GM19328 (cell line): ENCODE measurements around the gene SHISA7.
"Not testable (repeated sequence)": the region's sequence is repeated elsewhere in the genome, so short reads cannot be mapped to it uniquely, and the experiment has no call there.

Experiments used
- ATAC-seq: cut with Tn5 transposase; IDR thresholded peaks from one replicate; pipeline ENCODE4 v1.9.1; 2021; ENCODE audit warnings: mild to moderate bottlenecking, moderate library complexity; ENCODE audit not compliant: unreplicated experiment

Gene SHISA7

GRCh38 chr19:55448175-55448490 lies 5.0 kb upstream of the SHISA7 start:
- ATAC-seq, result not testable (repeated sequence)

- ATAC-seq, result no peak
Measured at GRCh38 chr19:55447421-55448174, 4.5 kb upstream of the SHISA7 start.

- ATAC-seq, result no peak
Measured at GRCh38 chr19:55446060-55446459, 3.0 kb upstream of the SHISA7 start.

- ATAC-seq, result no peak
Measured at GRCh38 chr19:55444646-55445045, 1.5 kb upstream of the SHISA7 start.

- no peak for ATAC-seq
Measured at GRCh38 chr19:55443824-55444480, 852 bp upstream of the SHISA7 start.

- no peak for ATAC-seq
Measured at GRCh38 chr19:55442372-55442961, 633 bp downstream of the SHISA7 start.

GRCh38 chr19:55441692-55442321 lies 1.3 kb downstream of the SHISA7 start:
- ATAC-seq, result no peak

GRCh38 chr19:55441319-55441691 lies 1.8 kb downstream of the SHISA7 start:
- ATAC-seq, result no peak

GRCh38 chr19:55440411-55441105 lies 2.5 kb downstream of the SHISA7 start:
- ATAC-seq, result no peak

GRCh38 chr19:55439052-55439451 lies 4.0 kb downstream of the SHISA7 start:
- ATAC-seq, result no peak

- ATAC-seq, result no peak
Measured at GRCh38 chr19:55437410-55437809, 5.7 kb downstream of the SHISA7 start.

- no peak for ATAC-seq
Measured at GRCh38 chr19:55436847-55437246, 6.3 kb downstream of the SHISA7 start.

GRCh38 chr19:55435020-55435419 lies 8.1 kb downstream of the SHISA7 start:
- ATAC-seq, result no peak

- ATAC-seq, result no peak
Measured at GRCh38 chr19:55434356-55434919, 8.7 kb downstream of the SHISA7 start.

GRCh38 chr19:55433292-55433691 lies 9.8 kb downstream of the SHISA7 start:
- no peak for ATAC-seq

- ATAC-seq, result no peak
Measured at GRCh38 chr19:55432241-55432959, 10.7 kb downstream of the SHISA7 start.

GRCh38 chr19:55431183-55431582 lies 11.9 kb downstream of the SHISA7 start:
- ATAC-seq, result no peak

- no peak for ATAC-seq
Measured at GRCh38 chr19:55426042-55426441, 17.1 kb downstream of the SHISA7 start.

- no peak for ATAC-seq
Measured at GRCh38 chr19:55424518-55424917, 18.6 kb downstream of the SHISA7 start.
